Nephron (organoid): ENCODE data around the gene PPP4R2.

Experiments
- H3K27ac Mint-ChIP-seq, 3 experiments: 2 replicates each; pipeline ENCODE4 v1.8.0; 2020; ENCODE audit warnings: mixed read lengths in 3 of 3, mild to moderate bottlenecking in 2 of 3, moderate library complexity in 1 of 3
- H3K27me3 Mint-ChIP-seq: 2 replicates; pipeline ENCODE4 v1.8.0; 2021; ENCODE audit warnings: low read depth, mild to moderate bottlenecking, moderate library complexity, mixed read lengths
- H3K36me3 Mint-ChIP-seq: 2 replicates; pipeline ENCODE4 v1.8.0; 2020; ENCODE audit warnings: low read depth, mixed read lengths
- H3K4me1 Mint-ChIP-seq: 2 replicates; pipeline ENCODE4 v1.8.0; 2020; ENCODE audit warnings: mixed read lengths
- H3K4me3 Mint-ChIP-seq, 3 experiments: 2 replicates each; pipeline ENCODE4 v1.8.0; 2020; ENCODE audit warnings: mild to moderate bottlenecking in 3 of 3, mixed read lengths in 3 of 3, moderate library complexity in 2 of 3
- H3K9me3 Mint-ChIP-seq: 2 replicates; pipeline ENCODE4 v1.8.0; 2020; ENCODE audit warnings: mixed read lengths
- TF ChIP-seq, protein P1 (sequence below), 3 experiments: fragments of 200-600 bp; sonication (generic); IDR thresholded peaks; one replicate each; pipeline ENCODE4 v1.5.0; 2021; ENCODE audit warnings: antibody characterized with exemption in 3 of 3; ENCODE audit not compliant: unreplicated experiment in 3 of 3

Gene PPP4R2

DNA sequence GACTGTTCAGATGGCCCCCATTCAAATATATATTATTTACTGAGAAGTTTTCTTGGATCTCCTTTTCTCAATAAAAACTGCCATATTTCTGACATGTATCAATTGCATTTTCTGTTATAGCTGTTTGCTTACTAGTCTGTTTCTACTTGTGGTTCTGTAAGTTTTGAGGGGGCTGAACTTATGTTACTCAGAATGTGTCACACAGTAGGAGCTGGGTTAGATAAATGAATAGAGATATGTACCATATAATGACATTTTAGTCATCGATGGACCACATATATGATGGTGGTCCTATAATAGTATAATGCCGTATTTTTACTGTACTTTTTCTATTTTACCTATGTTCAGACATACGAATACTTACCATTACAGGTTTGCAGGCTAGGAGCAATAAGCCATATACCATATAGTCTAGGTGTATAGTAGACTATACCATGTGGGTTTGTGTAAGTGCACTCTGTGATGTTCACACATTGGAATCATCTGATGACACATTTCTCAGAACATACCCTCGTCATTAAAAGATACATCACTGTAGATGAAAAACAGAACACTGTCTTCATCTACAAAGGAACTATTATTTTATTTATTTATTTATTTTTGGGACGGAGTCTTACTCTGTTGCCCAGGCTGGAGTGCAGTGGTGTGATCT, 22.3 kb downstream of the PPP4R2 start:
- TF ChIP-seq, protein P1, sequence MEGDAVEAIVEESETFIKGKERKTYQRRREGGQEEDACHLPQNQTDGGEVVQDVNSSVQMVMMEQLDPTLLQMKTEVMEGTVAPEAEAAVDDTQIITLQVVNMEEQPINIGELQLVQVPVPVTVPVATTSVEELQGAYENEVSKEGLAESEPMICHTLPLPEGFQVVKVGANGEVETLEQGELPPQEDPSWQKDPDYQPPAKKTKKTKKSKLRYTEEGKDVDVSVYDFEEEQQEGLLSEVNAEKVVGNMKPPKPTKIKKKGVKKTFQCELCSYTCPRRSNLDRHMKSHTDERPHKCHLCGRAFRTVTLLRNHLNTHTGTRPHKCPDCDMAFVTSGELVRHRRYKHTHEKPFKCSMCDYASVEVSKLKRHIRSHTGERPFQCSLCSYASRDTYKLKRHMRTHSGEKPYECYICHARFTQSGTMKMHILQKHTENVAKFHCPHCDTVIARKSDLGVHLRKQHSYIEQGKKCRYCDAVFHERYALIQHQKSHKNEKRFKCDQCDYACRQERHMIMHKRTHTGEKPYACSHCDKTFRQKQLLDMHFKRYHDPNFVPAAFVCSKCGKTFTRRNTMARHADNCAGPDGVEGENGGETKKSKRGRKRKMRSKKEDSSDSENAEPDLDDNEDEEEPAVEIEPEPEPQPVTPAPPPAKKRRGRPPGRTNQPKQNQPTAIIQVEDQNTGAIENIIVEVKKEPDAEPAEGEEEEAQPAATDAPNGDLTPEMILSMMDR (IDR thresholded peaks at IDR 0.05; ENCODE audit: unreplicated experiment in 3 of 3) = no peak
- Mint-ChIP-seq H3K27me3 (no peaks in the 10 kb centered on the region), H3K4me1 (peaks cover 18% of the 10 kb centered on the region), H3K27ac (no peak overlapping the region), H3K36me3 (peaks cover 34% of the 10 kb centered on the region), H3K9me3 (no peaks in the 10 kb centered on the region), H3K4me3 (no peak overlapping the region)

DNA sequence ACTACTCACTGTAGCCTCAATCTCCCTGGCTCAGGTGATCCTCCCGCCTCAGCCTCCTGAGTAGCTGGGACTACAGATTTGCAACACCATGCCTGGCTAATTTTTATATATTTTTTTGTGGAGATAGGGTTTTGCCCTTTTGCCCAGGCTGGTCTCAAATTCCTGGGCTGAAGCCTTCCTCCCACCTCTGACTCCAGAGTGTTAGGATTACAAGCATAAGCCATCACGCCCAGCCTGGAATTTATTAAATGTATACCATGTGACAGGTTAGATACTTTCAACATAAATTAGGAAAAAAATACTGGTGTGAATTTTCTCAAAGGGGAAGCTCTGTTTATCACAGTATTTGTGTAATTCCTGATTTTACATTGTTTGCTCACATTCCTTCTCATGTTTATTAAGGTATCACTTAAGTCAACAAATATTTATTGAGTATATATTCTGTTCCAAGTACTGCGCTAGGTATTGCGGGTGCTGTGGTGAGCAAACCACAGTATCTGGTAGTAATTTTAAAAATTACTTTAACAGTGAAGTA, 24.8 kb downstream of the PPP4R2 start:
- TF ChIP-seq, protein P1 (IDR thresholded peaks at IDR 0.05; ENCODE audit: unreplicated experiment in 3 of 3) = no peak
- peaks cover 20% of the 10 kb centered on the region for H3K36me3 Mint-ChIP-seq
- H3K4me1 Mint-ChIP-seq = peaks cover 33% of the 10 kb centered on the region
- no peaks in the 10 kb centered on the region for H3K27me3 Mint-ChIP-seq
- H3K27ac Mint-ChIP-seq = peak overlapping the region in 1 of 3 experiments; percentile 38
- H3K4me3 Mint-ChIP-seq = no peak overlapping the region
- H3K9me3 Mint-ChIP-seq = no peaks in the 10 kb centered on the region

DNA sequence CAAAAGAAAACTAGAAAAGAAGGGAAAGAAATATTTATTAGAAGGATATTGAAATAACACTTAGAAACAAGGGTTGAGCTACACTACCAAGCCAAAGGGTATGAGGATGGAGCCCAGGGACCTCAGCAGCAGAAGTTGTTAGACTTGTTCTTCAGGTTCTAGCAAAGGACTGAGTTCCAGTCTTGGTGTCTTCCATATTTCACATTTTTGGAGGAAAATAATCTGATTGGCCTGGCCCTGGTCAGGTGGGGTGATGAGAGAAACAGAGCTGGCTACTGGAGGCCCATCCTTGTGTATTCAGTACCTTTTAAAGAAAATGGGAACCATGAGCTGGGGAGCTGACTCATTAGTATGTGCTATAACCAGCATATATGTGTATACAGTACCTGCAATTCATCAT, 28.2 kb downstream of the PPP4R2 start:
- H3K27me3 Mint-ChIP-seq = no peaks in the 10 kb centered on the region
- peaks cover 23% of the 10 kb centered on the region for H3K36me3 Mint-ChIP-seq
- H3K4me1 Mint-ChIP-seq = peaks cover 36% of the 10 kb centered on the region
- no peak overlapping the region for H3K27ac Mint-ChIP-seq
- H3K9me3 Mint-ChIP-seq = no peaks in the 10 kb centered on the region
- no peak overlapping the region for H3K4me3 Mint-ChIP-seq
- TF ChIP-seq, protein P1 (IDR thresholded peaks at IDR 0.05; ENCODE audit: unreplicated experiment in 3 of 3) = no peak

DNA sequence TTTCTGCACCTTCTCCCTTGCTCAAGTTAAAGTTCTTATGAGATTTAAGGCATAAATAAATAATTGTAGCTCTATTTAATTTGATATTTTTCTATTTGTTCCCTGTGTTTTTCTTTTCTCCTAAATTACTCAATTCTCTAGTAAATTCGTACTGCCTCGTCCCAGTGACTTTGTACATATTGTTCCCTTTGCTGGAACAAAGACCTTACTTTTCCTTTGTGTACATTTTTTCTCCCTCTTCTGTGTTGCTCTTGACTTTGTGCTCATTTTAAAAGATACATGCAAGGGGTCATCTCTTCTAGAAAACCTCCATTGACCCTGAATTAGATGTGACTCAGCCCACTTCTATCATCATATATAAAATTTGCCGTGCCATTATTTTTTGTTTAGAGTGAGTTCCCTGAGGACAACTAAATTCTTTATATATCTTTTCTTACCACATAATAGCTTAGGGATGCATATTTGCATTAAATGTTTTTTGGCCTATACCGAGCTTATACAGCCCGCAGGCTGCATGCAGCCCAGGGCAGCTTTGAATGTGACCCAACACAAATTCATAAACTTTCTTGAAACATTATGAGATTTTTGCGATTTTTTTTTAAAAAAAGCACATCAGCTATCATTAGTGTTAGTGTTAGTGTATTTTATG, 29.6 kb downstream of the PPP4R2 start:
- Mint-ChIP-seq H3K4me3 (no peak overlapping the region), H3K4me1 (peaks cover 36% of the 10 kb centered on the region), H3K27ac (peak overlapping the region in 1 of 3 experiments; percentile 10), H3K27me3 (no peaks in the 10 kb centered on the region), H3K9me3 (no peaks in the 10 kb centered on the region), H3K36me3 (peaks cover 30% of the 10 kb centered on the region)
- TF ChIP-seq, protein P1 (IDR thresholded peaks at IDR 0.05; ENCODE audit: unreplicated experiment in 3 of 3) = no peak

DNA sequence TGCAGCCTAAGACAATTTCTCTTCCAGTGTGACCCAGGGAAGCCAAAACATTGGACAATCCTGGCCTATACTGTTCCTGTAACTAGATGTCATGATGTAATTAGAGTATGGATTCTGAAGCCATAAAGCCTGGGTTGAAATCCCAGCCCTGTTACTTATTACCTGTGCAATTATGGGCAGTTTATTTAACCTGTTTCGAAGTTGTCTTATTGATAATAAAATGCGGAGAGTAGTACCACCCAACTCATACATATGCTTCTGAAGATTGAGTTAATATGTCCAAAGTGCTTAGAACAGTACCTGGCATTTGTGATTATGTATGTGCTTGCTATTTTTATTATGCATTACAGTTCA, 30.1 kb downstream of the PPP4R2 start:
- Mint-ChIP-seq H3K27ac (peak overlapping the region in 1 of 3 experiments; percentile 10), H3K36me3 (peaks cover 30% of the 10 kb centered on the region), H3K27me3 (no peaks in the 10 kb centered on the region), H3K9me3 (no peaks in the 10 kb centered on the region), H3K4me1 (peaks cover 36% of the 10 kb centered on the region), H3K4me3 (no peak overlapping the region)
- TF ChIP-seq, protein P1 (IDR thresholded peaks at IDR 0.05; ENCODE audit: unreplicated experiment in 3 of 3) = no peak
